HCT116 (cell line): ENCODE data around the gene UMPS.

Source experiments
- EZH2 ChIP-seq: fragments of 200-600 bp; sonication (generic); IDR thresholded peaks from 2 replicates; pipeline ENCODE4 v1.6.1; 2017; ENCODE audit warnings: antibody characterized with exemption, mixed run types
- FOSL1 ChIP-seq: IDR thresholded peaks from 2 replicates; pipeline ENCODE4 v1.6.1; 2012; ENCODE audit warnings: low read depth
- JUND ChIP-seq: IDR thresholded peaks from 2 replicates; pipeline ENCODE4 v1.6.1; 2012
- MAX ChIP-seq: IDR thresholded peaks from 2 replicates; pipeline ENCODE4 v1.6.1; 2012
- POLR2A ChIP-seq: IDR thresholded peaks from 2 replicates; pipeline ENCODE4 v1.7.0; 2011; ENCODE audit warnings: borderline replicate concordance; ENCODE audit not compliant: insufficient read depth, insufficient read length; ENCODE audit errors: extremely low read depth
- RAD21 ChIP-seq: IDR thresholded peaks from 2 replicates; pipeline ENCODE4 v1.6.1; 2012; ENCODE audit warnings: low read depth, mild to moderate bottlenecking
- SIN3A ChIP-seq: IDR thresholded peaks from 2 replicates; pipeline ENCODE4 v1.6.1; 2012; ENCODE audit warnings: low read depth
- TF ChIP-seq, protein P1 (sequence below), 3 experiments: fragments of 200-600 bp in 1 of 3; sonication (generic) in 1 of 3; IDR thresholded peaks in 2 of 3; conservative IDR thresholded peaks in 1 of 3; 2 replicates each; pipeline ENCODE4 v1.5.1; 2012 to 2017; ENCODE audit warnings: low read depth in 2 of 3, low read length in 2 of 3, antibody characterized with exemption in 1 of 3, borderline replicate concordance in 1 of 3, control low read depth in 1 of 3, mild to moderate bottlenecking in 1 of 3, mixed read lengths in 1 of 3, mixed run types in 1 of 3, moderate library complexity in 1 of 3; ENCODE audit not compliant: insufficient read depth in 1 of 3

GRCh38 chr3:124765197-124765840 is 35.1 kb downstream of the UMPS start:
- TF ChIP-seq, protein P1, sequence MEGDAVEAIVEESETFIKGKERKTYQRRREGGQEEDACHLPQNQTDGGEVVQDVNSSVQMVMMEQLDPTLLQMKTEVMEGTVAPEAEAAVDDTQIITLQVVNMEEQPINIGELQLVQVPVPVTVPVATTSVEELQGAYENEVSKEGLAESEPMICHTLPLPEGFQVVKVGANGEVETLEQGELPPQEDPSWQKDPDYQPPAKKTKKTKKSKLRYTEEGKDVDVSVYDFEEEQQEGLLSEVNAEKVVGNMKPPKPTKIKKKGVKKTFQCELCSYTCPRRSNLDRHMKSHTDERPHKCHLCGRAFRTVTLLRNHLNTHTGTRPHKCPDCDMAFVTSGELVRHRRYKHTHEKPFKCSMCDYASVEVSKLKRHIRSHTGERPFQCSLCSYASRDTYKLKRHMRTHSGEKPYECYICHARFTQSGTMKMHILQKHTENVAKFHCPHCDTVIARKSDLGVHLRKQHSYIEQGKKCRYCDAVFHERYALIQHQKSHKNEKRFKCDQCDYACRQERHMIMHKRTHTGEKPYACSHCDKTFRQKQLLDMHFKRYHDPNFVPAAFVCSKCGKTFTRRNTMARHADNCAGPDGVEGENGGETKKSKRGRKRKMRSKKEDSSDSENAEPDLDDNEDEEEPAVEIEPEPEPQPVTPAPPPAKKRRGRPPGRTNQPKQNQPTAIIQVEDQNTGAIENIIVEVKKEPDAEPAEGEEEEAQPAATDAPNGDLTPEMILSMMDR (IDR thresholded peaks at IDR 0.05 in 2 of 3, conservative IDR thresholded peaks at IDR 0.05 in 1 of 3; ENCODE audit: borderline replicate concordance in 1 of 3, insufficient read depth in 1 of 3, low read depth in 2 of 3, low read length in 2 of 3): no peak
- TF ChIP-seq RAD21 (no peak), EZH2 (no peak), JUND (no peak), POLR2A (no peak), FOSL1 (no peak), MAX (no peak), SIN3A (no peak)
